Mammary epithelial cell (primary cell): ENCODE measurements around the gene SAMD10.

ENCODE experiments used
- EZH2 ChIP-seq: IDR thresholded peaks from 2 replicates; pipeline ENCODE4 v1.6.1; 2012; ENCODE audit warnings: low read length, inconsistent platforms, borderline replicate concordance
- TF ChIP-seq, protein P1 (sequence below), 2 donors: IDR thresholded peaks in 1 of 2; conservative IDR thresholded peaks in 1 of 2; 2 replicates each; pipeline ENCODE4 v1.5.1; 2011 to 2012; ENCODE audit warnings: inconsistent platforms in 2 of 2, low read length in 2 of 2, mild to moderate bottlenecking in 2 of 2, control low read depth in 1 of 2, low read depth in 1 of 2; ENCODE audit not compliant: insufficient read depth in 1 of 2; ENCODE audit errors: extremely low read depth in 1 of 2

DNA sequence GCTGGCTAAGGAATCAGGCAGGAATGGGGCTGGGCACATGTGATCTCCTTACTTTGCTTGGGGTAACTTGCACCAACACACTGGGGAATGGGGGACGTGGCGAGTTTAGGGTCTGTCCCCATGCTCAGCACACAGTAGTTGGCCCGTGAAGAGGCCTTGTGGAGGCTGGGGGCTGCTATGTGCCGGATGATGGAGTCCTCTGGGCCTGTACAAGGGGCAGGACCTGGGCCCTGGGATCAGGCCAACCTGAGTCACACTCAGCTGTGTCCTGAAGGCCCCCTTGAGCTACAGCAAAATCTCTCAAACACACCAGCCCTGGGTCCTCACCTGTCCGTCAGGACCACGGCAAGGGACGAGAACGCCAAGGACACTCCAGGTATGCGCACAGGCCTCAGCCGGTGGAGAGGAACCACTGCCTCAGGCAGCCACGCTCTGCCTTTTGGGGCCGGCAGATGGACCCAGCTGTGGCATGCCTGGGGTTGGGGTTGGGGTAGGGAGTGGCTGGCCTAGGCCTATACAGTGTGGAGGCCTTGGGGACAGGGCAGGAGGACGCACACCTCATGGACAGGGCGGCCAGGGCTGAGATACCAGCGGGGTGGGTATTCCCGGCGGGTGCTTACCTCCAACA, 34.3 kb downstream of the SAMD10 start:
- TF ChIP-seq, protein P1, sequence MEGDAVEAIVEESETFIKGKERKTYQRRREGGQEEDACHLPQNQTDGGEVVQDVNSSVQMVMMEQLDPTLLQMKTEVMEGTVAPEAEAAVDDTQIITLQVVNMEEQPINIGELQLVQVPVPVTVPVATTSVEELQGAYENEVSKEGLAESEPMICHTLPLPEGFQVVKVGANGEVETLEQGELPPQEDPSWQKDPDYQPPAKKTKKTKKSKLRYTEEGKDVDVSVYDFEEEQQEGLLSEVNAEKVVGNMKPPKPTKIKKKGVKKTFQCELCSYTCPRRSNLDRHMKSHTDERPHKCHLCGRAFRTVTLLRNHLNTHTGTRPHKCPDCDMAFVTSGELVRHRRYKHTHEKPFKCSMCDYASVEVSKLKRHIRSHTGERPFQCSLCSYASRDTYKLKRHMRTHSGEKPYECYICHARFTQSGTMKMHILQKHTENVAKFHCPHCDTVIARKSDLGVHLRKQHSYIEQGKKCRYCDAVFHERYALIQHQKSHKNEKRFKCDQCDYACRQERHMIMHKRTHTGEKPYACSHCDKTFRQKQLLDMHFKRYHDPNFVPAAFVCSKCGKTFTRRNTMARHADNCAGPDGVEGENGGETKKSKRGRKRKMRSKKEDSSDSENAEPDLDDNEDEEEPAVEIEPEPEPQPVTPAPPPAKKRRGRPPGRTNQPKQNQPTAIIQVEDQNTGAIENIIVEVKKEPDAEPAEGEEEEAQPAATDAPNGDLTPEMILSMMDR (conservative IDR thresholded peaks at IDR 0.05 in 1 of 2, IDR thresholded peaks at IDR 0.05 in 1 of 2; ENCODE audit: extremely low read depth in 1 of 2, insufficient read depth in 1 of 2, low read depth in 1 of 2, low read length in 2 of 2) = no peak
- no peak for TF ChIP-seq EZH2
